ENCODE results near the gene CORO6.

DNA sequence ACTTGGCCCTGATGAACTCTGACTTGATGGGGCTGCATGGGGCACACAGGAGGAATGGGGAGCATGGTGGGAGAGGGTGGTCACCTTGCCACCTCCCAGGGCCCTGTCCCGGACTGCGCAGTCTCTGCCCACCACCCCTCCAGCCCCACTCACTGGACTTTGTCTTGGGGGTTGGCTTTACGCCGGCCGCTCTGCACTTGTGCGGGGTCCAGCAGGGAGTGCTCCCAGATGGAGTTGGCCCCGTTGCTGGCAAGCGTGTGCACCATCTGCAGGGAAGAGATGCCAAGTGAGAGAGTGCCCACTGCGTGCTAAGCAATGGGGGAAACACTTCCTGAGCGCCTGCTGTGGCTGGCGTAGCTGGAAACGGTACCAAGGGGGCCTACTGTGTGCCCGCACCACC, 39.9 kb downstream of the CORO6 start:
- TF ChIP-seq CTCF (conservative IDR thresholded peaks at IDR 0.05) (no peak), EZH2 (IDR thresholded peaks at IDR 0.05; ENCODE audit: low read depth) (no peak)
